ENCODE measurements around the gene NDUFV1. TPM values are rescaled to one million over a fixed set of nuclear protein-coding genes. Genes with fewer than 3 reads are reported as not detected.
"Not testable (repeated sequence)": the region's sequence is repeated elsewhere in the genome, so short reads cannot be mapped to it uniquely, and the experiment has no call there.

NDUFV1 gene
- total RNA-seq, 1 experiment from 2014 or later: 171 TPM

DNA sequence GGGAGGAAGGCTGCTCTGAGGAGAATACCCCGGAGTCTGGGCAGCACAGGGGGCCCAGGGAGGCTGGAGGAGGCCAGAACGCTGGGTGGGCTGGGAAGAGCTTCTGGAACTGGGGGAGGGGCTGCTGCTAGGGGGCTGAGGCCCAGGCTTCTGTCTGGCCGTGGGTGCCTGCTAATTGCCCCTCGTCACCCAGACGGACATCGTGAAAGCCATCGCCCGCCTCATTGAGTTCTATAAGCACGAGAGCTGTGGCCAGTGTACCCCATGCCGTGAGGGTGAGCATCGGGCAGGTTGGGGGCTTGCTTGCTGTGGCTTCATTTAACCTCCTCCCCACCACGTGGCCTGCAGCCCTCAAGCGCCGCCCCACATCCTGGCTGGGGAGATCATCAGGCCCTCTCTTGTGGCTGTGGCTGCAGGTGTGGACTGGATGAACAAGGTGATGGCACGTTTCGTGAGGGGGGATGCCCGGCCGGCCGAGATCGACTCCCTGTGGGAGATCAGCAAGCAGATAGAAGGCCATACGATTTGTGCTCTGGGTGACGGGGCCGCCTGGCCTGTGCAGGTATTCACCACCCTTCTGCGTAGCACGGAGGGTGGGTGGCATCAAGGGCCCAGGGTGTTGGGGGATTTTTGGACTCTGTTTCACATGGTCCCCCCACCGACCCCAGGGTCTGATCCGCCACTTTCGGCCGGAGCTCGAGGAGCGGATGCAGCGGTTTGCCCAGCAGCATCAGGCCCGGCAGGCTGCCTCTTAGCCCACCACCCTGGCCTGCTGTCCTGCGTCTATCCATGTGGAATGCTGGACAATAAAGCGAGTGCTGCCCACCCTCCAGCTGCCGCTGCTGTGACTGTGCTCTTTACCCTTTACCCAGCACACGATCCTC, 5.2 kb downstream of the NDUFV1 start:
- no peak for DNase-seq (ENCODE audit: low spot score)

DNA sequence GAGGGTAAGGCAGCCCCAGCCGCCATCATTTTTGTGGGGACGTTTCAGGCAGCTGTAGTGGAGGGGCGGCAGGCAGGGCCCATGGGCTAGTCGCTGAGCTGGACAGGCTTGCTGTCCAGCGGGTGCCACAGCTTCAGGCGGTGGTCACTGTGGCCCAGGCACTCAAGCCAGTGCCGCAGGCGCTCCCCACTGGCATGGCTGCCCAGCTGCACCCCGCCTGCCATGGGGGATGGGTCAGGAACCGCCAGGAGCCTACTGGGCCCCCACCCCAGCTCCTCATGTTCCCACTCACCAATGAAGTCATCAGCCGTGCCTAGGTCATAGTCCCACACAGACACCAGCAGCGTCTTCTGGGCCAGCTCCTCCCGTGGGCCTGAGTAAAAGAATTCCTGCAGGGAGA, 6.0 kb downstream of the NDUFV1 start:
- no peak for DNase-seq (ENCODE audit: low spot score)

DNA sequence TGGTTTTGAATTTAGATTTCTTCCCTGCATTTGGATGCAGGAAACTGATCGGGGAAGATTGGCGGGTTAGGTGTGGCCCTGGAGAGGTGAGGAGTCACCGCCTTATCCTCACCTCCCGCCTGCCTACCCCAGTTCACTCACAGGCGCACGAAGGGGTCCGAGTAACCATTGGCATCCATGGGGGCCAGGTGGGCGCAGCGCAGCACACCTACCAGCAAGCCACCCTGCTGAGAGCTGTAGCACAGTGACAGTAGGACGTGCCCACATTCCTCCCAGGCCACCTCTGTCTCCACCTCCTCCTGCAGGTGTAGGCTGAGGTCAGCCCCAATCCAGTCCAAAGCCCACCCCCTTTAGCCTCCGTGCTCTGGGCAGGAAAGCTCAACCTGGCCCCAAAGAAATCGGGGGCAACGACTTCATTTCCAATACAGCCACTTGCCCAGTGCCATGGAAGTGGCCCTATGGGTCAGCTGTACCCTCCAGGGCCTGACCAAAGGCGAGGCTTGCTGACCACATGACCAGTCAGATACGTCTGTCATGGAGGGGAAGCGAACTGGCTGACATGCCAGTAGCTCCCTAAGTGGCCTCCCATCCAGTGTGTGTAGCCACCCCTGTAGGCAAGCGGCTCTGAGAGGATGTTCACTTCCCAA, 6.7 kb downstream of the NDUFV1 start:
- DNase-seq (ENCODE audit: low spot score): no peak

DNA sequence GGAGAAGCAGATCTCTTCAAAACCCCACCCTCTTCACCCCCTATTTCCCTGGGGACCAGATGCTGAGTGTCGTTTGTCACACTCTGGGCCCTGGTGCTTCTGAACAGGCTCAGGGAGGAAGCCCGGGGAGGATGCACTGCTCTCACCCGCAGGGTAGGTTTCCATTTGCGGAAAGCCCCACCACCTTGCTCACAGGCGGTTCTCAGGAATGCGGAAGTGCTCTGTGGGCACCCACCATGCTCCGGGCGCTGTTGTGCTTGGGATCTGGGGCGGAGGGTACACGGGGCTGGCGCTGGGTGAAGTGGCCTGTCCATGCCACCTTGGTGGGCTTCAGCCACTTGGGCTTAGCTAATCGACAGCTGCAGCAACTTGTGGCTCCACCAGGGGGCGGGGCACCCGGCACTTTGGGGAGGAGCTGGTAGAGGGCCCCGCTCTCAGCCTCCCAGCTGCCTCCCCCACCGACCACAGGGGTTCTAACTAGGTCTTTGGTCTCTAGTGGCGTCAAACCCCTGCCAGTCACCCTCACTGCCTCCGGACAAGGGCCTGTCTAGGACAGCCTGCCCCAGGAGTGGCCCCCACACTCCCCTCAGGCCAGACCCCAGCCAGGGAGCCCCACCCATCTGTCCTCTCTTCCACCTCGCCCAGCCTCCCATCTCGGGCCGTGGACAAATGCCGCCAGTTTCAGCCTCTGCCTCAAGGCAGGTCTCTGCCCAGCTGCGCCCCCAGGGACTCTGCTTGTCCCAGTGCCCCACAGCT, 7.4 kb downstream of the NDUFV1 start:
- no peak for DNase-seq (ENCODE audit: low spot score)

DNA sequence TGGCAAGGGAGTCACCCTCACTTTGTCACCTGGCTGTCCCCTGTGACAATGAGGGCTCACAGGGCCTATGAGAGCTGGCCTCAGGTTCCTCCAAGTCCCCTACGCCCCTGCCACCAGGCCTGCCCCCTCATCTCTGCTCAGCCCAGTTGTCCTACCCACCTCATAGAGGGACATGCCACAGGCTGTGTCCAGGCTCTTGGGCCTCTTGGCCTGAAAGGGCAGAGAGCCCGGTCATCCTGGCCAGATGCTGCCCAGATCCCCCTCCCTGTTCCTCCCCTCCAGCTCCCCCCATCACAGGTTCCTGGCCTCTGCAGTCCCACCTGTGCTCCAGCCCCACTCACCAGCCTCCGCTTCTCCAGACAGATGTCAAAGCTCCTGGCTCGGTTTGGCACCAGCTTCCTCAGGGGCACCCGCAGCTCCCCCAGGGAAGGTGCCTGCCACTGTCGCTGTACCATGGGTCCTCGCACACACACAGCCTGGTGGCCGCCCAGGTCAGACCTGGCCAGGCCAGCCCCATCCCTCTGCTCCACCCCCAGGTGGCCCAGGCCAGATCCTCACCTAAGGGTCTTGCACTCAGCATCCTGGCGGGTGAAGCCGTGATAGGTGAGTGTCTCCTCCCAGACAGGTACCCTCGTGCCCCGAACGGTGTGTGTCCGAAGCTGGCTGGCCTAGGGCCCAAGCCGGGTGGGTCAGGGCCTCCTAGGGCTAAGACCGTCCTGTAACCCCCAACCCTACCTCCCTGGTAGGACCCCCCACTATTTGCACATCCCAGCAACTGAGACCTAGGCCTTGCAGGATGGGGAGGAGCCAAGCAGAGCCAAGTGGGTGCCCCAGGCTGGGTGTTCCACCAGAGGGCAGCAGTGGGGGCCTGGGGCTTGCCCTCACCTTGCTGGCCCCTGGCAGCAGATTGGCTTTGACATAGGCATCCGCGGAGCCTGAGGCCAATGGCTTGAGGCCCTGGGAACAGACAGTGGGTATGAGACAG, 8.3 kb downstream of the NDUFV1 start:
- peak; percentile 13 for DNase-seq (ENCODE audit: low spot score)

DNA sequence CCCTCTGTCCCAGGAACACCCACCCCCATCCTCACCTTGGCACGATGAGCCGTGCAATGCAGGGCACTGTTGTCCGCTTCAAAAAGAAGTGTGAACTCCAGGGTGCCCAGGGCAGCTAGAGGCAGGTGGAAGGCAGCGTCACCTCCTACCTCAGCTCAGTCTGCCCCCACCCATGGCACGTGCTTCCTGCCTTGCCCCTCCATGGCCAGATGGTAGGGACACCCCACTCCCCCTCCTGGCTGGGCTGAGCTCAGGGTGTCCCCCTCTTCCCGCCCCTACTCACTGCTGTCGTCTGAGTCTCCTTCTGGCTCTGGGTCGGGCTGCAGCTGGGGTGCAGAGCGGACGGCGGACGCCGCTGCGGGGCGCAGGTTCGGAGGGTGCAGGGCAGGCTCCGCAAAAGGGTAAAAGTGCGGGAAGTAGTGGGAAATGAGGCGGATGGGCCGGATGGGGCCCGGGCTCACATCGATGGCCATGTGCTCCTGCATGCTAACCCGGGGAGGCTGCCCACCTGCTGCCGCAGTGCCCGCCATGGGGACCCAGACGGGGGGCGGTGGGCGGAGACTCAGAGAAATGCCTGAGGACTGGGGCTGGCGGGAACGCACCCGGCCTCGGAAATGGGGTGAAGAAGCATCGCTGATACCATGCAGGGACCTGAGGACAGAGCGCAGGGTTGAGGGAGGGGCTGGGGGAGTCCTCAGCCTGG, 9.1 kb downstream of the NDUFV1 start:
- no peak for DNase-seq (ENCODE audit: low spot score)

DNA sequence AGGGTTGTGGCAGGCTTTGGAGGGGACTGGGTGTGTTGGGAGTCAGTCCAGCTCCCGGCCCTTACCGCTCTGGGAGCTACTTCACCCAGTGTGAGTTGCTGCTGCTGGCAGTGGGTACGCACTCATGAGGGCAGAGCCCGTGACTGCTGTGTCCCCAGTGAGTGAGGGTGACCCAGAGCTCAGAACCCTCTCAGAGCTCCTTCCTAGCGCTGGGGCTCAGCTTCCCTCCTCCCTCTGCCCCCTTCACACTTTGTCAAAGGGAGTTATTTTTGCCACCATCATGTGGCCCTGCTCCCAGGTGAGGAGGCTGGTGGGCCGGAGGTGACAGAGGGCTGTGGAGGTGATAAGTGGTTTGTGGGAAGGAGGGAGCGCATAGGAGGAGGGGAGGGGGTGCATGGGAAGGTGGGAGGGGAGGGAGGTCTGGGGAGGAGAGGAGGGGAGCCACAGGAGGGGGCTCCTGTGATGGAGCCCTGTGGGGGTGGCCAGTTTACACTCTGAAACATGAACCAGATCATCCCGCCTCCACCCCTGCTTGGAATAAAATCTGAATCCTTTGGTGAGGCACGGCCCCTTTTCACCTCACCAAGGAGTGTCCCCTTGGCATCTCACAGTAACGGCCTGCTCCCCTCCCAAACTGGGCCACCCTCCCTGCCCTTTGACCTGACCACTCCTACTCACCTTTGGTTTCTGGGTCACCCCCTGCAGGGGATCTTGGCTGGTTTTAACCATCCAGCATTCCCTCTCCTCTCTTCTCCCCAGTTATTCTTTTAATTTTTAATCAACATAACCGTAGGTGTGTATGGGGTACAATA, 9.9 kb downstream of the NDUFV1 start:
- no peak for DNase-seq (ENCODE audit: low spot score)

DNA sequence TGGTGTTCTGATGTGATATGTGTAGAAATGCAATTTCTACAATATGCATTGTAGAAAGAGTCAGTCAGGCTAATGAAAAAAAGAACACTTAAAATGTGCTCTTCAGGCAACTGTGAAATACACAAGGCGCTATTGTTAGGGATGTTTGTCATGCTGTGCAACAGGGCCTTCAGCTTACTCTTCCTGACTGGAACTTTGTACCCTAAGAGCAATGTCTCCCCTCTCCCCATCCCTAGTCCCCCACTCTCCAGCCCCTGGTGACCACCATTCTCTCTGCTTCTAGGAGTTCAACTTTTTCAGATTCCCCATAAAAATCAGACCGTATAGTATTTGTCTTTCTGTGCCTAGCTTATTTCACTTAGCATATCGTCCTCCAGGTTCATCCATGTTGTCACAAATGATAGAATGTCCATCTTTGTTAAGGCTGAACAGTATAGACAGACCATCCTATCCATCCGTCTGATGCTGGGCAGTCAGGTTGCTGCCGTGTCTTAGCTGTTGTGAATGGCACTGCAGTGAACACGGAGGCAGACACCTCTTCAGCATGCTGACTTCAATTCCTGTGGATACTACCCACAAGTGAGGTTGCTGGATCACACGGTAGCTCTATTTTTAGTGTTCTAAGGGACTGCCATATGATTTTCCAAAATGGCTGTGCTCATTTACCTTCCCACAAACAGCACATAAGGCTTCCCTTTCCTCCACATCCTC, 10.7 kb downstream of the NDUFV1 start:
- no peak for DNase-seq (ENCODE audit: low spot score)

DNA sequence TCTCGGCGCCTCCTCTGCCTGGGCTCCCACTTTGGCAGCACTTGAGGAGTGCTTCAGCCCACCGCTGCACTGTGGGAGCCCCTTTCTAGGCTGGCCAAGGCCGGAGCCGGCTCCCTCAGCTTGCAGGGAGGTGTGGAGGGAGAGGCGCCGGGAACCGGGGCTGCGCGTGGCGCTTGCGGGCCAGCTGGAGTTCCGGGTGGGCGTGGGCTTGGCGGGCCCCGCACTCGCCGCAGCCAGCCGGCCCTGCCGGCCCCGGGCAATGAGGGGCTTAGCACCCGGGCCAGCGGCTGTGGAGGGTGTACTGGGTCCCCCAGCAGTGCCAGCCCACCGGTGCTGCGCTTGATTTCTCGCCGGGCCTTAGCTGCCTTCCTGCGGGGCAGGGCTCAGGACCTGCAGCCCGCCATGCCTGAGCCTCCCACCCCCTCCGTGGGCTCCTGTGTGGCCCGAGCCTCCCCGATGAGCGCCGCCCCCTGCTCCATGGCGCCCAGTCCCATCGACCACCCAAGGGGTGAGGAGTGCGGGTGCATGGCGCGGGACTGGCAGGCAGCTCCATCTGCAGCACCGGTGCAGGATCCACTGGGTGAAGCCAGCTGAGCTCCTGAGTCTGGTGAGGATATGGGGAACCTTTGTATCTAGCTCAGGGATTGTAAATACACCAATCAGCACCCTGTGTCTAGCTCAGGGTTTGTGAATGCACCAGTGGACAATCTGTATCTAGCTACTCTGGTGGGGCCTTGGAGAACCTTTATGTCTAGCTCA, 12.3 kb downstream of the NDUFV1 start:
- DNase-seq (ENCODE audit: low spot score): not testable (repeated sequence)

DNA sequence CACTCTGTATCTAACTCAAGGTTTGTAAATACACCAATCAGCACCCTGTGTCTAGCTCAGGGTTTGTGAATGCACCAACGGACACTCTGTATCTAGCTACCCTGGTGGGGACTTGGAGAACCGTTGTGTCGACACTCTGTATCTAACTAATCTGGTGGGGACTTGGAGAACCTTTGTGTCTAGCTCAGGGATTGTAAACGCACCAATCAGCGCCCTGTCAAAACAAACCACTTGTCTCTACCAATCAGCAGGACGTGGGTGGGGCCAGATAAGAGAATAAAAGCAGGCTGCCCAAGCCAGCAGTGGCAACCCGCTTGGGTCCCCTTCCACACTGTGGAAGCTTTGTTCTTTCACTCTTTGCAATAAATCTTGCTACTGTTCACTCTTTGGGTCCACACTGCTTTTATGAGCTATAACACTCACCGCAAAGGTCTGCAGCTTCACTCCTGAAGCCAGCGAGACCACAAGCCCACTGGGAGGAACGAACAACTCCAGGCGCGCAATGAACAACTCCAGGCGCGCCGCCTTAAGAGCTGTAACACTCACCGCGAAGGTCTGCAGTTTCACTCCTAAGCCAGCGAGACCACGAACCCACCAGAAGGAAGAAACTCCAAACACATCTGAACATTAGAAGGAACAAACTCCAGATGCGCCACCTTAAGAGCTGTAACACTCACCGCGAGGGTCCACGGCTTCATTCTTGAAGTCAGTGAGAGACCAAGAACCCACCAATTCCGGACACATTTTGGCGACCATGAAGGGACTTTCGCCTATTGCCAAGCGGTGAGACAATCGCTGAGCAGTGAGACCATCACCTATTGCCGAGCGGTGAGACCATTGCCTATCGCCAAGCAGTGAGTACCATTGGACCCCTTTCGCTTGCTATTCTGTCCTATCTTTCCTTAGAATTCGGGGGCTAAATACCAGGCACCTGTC, 13.2 kb downstream of the NDUFV1 start:
- not testable (repeated sequence) for DNase-seq (ENCODE audit: low spot score)

DNA sequence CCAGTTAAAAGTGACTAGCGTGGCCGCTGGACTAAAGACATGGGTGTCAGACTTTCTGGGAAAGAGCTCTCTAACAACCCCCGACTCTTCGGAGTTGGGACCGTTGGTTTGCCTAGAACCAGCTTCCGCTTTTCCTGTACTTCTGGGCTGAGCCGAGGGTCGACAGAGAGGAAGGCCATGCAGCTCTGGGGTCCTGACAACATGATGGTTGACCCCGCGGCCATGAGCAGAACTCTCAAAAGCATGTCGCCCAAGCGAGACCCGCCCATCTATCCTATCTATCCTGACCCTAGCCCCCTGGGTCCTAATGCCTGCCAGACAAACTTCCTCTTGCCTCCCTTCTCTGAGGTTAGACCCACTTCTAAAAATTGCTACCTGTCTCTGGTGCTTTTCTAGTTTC, 13.9 kb downstream of the NDUFV1 start:
- DNase-seq (ENCODE audit: low spot score): not testable (repeated sequence)

DNA sequence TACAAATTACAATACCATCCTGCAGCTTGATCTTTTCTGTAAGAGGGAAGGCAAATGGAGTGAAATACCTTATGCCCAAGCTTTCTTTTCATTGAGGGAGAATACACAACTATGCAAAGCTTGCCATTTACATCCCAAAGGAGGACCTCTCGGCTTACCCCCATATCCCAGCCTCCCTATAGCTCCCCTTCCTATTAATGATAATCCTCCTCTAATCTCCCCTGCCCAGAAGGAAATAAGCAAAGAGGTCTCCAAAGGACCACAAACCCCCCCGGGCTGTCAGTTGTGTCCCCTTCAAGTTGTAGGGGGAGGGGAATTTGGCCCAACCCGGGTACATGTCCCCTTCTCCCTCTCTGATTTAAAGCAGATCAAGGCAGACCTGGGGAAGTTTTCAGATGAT, 15.2 kb downstream of the NDUFV1 start:
- not testable (repeated sequence) for DNase-seq (ENCODE audit: low spot score)

DNA sequence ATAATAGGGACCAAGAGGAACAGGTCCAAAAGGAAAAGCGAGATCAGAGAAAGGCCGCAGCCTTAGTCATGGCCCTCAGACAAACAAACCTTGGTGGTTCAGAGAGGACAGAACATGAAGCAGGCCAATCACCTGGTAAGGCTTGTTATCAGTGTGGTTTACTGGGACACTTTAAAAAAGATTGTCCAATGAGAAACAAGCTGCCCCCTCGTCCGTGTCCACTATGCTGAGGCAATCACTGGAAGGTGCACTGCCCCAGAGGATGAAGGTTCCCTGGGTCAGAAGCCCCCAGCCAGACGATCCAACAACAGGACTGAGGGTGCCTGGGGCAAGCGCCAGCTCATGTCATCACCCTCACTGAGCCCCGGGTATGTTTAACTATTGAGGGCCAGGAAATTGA, 16.2 kb downstream of the NDUFV1 start:
- not testable (repeated sequence) for DNase-seq (ENCODE audit: low spot score)

DNA sequence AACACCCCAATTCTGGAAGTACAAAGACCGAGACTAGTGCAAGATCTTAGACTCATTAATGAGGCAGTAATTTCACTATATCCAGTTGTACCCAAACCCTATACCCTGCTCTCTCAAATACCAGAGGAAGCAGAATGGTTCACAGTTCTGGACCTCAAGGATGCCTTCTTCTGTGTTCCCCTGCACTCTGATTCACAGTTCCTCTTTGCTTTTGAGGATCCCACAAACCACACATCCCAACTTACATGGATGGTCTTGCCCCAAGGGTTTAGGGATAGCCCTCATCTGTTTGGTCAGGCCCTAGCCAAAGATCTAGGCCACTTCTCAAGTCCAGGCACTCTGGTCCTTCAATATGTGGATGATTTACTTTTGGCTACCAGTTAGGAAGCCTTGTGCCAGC, 17.1 kb downstream of the NDUFV1 start:
- not testable (repeated sequence) for DNase-seq (ENCODE audit: low spot score)

DNA sequence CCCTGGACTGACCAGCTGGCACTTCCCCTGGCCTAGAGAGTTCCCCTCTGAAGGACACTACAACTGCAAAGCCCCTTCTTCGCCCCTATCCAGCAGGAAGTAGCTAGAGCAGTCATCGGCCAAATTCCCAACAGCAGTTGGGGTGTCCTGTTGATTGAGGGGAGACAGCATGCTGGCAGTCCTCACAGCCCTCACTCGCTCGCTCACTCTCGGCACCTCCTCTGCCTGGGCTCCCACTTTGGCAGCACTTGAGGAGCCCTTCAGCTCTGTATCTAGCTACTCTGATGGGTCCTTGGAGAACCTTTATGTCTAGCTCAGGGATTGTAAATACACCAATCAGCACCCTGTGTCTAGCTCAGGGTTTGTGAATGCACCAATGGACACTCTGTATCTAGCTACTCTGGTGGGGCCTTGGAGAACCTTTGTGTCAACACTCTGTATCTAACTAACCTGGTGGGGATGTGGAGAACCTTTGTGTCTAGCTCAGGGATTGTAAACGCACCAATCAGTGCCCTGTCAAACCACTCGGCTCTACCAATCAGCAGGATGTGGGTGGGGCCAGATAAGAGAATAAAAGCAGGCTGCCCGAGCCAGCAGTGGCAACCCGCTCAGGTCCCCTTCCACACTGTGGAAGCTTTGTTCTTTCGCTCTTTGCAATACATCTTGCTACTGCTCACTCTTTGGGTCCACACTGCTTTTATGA, 19.5 kb downstream of the NDUFV1 start:
- not testable (repeated sequence) for DNase-seq (ENCODE audit: low spot score)

DNA sequence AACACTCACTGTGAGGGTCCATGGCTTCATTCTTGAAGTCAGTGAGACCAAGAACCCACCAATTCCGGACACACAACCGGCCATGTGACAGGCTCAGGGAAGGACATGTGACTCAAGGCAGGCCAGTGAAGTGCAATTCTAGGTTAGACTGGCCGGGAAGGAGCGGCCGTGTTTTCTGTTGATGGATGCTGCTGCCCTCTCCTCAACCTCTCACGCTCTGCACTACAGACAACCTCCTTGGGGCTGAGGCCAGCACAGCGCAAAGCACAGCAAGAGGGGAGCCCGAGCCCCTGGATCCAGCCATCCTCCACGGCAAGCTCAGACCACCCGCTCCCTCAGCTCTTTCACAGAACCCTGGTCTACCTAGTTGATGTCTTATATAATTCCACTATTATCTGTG, 20.2 kb downstream of the NDUFV1 start:
- DNase-seq (ENCODE audit: low spot score): no peak

DNA sequence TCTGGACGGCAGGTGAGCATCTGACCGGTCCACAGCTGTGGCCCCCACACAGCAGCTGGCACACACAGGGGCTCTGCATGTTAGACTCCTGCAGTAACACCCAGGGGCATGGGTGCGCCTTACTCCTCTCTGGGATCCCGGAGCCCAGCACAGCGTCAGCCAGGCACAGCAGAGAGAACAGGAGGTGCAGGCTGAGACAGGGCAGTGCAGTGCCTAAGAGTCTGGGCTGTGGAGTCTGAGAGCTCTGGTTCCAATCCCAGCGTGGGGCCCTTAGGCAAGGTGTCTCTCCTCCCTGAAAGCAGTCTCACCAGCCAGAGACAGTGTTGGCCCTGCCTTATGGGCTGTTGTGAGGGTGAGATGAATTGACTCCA, 20.7 kb downstream of the NDUFV1 start:
- no peak for DNase-seq (ENCODE audit: low spot score)

All from A172 (cell line).